AG04449 (cell line): ENCODE results near the gene SGMS1.

ENCODE experiments used
- CTCF ChIA-PET: fragments of 350-600 bp; formaldehyde crosslinking; extraction: SDS; loops from one replicate; lab custom pipeline; 2021; ENCODE audit warnings: antibody characterized with exemption; lab: Yijun Ruan, JAX
- POLR2A ChIA-PET: fragments of 400-600, 350-600 bp; formaldehyde crosslinking; extraction: SDS; loops from one replicate; lab custom pipeline; 2020; ENCODE audit warnings: antibody characterized with exemption, inconsistent platforms; lab: Yijun Ruan, JAX
- DNase-seq: peaks from one replicate; pipeline ENCODE4 v3.0.0-alpha.2; 2010; ENCODE audit warnings: low read depth, low spot score
- H3K4me3 ChIP-seq: 2 replicates; pipeline ENCODE4 v1.5.1; 2011; ENCODE audit warnings: low read depth, mild to moderate bottlenecking, control low read depth, low read length
- CTCF ChIP-seq: IDR thresholded peaks from one replicate; pipeline ENCODE4 v1.5.1; 2011; ENCODE audit warnings: mild to moderate bottlenecking, moderate library complexity, low read length, control low read depth, inconsistent platforms; ENCODE audit not compliant: insufficient read depth; ENCODE audit errors: missing control alignments

SGMS1 gene

GRCh38 chr10:50517626-50518025 is 106.1 kb downstream of the SGMS1 start:
- no peak for TF ChIP-seq CTCF
- ChIA-PET POLR2A (no interaction called here), CTCF (no interaction called here)
- no peak overlapping the region for H3K4me3 ChIP-seq
- DNase-seq: no peak

GRCh38 chr10:50516171-50516570 is 107.6 kb downstream of the SGMS1 start:
- DNase-seq: no peak
- no peak for TF ChIP-seq CTCF
- CTCF ChIA-PET: interaction anchor here (0.6 to 1.2 kb wide), 3 partner anchors 9 to 14 kb away, joined by 3 read pairs; no protein-coding TSS in a partner anchor
- POLR2A ChIA-PET: no interaction called here
- H3K4me3 ChIP-seq: no peak overlapping the region

GRCh38 chr10:50515420-50515819 is 108.3 kb downstream of the SGMS1 start:
- POLR2A ChIA-PET: no interaction called here
- no peak overlapping the region for H3K4me3 ChIP-seq
- CTCF ChIA-PET: no interaction called here
- no peak for DNase-seq
- TF ChIP-seq CTCF: no peak

GRCh38 chr10:50514995-50515394 is 108.8 kb downstream of the SGMS1 start:
- CTCF ChIA-PET: no interaction called here
- no peak for DNase-seq
- H3K4me3 ChIP-seq: no peak overlapping the region
- POLR2A ChIA-PET: no interaction called here
- TF ChIP-seq CTCF: no peak

- no peak overlapping the region for H3K4me3 ChIP-seq
- no peak for TF ChIP-seq CTCF
- ChIA-PET CTCF (no interaction called here), POLR2A (no interaction called here)
- DNase-seq: no peak
Measured at GRCh38 chr10:50513956-50514355, 109.8 kb downstream of the SGMS1 start.

GRCh38 chr10:50512743-50513416 is 110.9 kb downstream of the SGMS1 start:
- DNase-seq: no peak
- no peak overlapping the region for H3K4me3 ChIP-seq
- TF ChIP-seq CTCF: no peak
- ChIA-PET CTCF (interaction anchor here (1.0 kb wide), 1 partner anchor 12 kb away, joined by 3 read pairs; no protein-coding TSS in a partner anchor), POLR2A (no interaction called here)
